ENCODE results near the gene ZMYND8. TPM values are rescaled to one million over a fixed set of nuclear protein-coding genes. Genes with fewer than 3 reads are reported as not detected.

ZMYND8 gene
- total and polyA plus RNA-seq, 3 donors from 2014 or later, result 30.4 to 102 (median 87.2) TPM

DNA sequence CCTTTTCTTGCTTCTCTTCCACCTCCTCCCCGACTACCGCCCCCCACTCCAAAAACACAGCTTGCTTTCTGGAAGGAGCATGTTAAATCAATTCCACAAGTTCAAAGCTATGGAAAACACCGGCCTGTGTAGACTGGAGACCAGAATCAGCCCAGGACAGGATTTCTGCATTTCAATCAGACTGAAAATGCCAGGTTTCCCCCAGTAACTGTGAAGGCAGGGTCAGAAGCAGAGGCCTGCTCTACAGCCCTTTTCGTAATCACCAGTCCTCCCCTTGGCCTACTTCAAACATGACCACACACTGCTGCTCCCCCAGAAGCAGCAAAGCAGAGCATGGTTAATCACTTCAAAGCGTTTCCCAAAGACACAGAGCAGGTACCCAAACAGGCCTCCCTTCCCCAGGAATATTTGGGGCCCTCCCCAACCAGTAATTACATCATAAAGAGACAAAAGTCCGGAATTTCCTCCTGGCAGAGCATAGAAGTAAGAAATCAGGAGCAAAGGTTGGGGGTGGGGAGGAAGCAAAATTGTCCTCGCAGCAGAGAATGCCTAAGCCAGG is 38.4 kb downstream of the ZMYND8 start:
- TF ChIP-seq, protein P1, sequence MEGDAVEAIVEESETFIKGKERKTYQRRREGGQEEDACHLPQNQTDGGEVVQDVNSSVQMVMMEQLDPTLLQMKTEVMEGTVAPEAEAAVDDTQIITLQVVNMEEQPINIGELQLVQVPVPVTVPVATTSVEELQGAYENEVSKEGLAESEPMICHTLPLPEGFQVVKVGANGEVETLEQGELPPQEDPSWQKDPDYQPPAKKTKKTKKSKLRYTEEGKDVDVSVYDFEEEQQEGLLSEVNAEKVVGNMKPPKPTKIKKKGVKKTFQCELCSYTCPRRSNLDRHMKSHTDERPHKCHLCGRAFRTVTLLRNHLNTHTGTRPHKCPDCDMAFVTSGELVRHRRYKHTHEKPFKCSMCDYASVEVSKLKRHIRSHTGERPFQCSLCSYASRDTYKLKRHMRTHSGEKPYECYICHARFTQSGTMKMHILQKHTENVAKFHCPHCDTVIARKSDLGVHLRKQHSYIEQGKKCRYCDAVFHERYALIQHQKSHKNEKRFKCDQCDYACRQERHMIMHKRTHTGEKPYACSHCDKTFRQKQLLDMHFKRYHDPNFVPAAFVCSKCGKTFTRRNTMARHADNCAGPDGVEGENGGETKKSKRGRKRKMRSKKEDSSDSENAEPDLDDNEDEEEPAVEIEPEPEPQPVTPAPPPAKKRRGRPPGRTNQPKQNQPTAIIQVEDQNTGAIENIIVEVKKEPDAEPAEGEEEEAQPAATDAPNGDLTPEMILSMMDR (IDR thresholded peaks at IDR 0.05), result no peak
- TF ChIP-seq POLR2A (IDR thresholded peaks at IDR 0.05), result no peak
- peak overlapping the region; percentile 91 to 94 for H3K27ac ChIP-seq
- peaks cover 58% of the 10 kb centered on the region for H3K4me1 ChIP-seq
- no peak for DNase-seq
- intact Hi-C loops (cut with DNase I; ENCODE audit: low total_unique reads), result loop anchor here (5.0 kb wide), 2 partner anchors 39 to 41 kb away; partner anchors contain the start of gene ZMYND8
- no peaks in the 10 kb centered on the region for H3K9me3 ChIP-seq
- no peaks in the 10 kb centered on the region for H3K27me3 ChIP-seq
- WGBS, 2 donors, result 29 to 35% methylated on average over 7 of the region's 7 CpGs
- no peak overlapping the region for H3K4me3 ChIP-seq
- H3K36me3 ChIP-seq (ENCODE audit: low read depth, missing control alignments), result no peaks in the 10 kb centered on the region

DNA sequence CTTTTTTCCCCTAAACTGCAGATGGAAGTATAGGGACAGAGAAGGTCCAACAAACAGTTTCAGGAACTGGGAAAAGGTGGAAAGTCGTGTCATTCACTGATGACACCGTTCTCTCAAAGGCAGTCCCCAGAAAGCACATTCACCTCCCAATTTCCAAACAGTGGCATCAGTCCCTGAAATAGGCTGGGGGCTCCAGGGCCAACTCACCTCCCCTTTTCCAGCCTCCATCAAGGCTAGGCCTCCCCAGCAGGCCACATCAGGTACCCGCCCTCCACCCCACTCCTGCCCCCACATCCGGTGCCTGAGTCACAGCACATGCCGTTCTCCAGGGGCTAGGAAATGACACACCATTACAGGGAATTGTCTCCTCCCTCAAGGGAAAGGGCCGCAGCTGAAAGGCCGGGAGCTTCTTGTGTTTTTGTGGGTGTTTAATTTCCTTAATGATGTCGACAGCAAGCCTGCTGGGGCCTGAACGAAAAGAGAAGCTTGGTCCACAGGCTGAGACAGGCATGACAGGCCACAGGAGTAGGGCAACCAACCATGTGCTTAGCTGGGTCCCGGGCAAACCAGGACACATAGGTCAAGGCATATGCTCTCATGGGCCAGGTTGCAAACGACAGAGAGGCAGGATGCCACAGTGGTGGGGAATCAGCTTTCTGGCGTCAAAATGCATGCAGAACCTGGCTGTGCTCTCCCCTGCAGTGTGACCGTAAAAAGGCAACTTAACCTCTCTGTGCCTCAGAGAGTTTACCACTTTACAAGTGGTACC is 39.2 kb downstream of the ZMYND8 start:
- H3K9me3 ChIP-seq, result no peaks in the 10 kb centered on the region
- 24 to 44% methylated on average over 13 of the region's 13 CpGs for WGBS, 2 donors
- H3K4me1 ChIP-seq, result peaks cover 63% of the 10 kb centered on the region
- H3K27ac ChIP-seq, result peak overlapping the region; percentile 91 to 94
- no peaks in the 10 kb centered on the region for H3K36me3 ChIP-seq (ENCODE audit: low read depth, missing control alignments)
- TF ChIP-seq, protein P1 (IDR thresholded peaks at IDR 0.05), result no peak
- no peak for TF ChIP-seq POLR2A (IDR thresholded peaks at IDR 0.05)
- DNase-seq, result peak; percentile 54
- intact Hi-C loops (cut with DNase I; ENCODE audit: low total_unique reads), result loop anchor here (5.0 kb wide), 2 partner anchors 40 kb away; partner anchors contain the start of gene ZMYND8
- H3K27me3 ChIP-seq, result no peaks in the 10 kb centered on the region
- no peak overlapping the region for H3K4me3 ChIP-seq

DNA sequence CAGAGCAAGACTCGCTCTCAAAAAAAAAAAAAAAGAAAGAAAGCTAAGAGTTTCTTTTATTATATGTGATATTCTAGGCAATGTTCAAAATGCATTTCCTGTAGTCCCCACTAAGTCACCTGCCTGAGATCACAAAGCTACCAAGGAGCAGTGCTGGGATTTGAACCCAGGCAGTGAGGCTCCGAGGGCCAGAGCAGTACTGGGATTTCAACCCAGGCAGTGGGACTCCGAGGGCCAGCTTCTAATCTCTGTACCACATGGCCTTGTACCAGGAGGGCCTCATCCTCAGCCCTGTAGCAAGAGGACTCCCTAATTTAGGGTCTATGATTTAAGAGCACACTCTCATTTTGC is 39.7 kb downstream of the ZMYND8 start:
- intact Hi-C loops (cut with DNase I; ENCODE audit: low total_unique reads), result loop anchor here (5.0 kb wide), 2 partner anchors 39 to 41 kb away; partner anchors contain the start of gene ZMYND8
- peaks cover 63% of the 10 kb centered on the region for H3K4me1 ChIP-seq
- WGBS, 2 donors, result 69 to 87% methylated on average over 3 of the region's 3 CpGs

DNA sequence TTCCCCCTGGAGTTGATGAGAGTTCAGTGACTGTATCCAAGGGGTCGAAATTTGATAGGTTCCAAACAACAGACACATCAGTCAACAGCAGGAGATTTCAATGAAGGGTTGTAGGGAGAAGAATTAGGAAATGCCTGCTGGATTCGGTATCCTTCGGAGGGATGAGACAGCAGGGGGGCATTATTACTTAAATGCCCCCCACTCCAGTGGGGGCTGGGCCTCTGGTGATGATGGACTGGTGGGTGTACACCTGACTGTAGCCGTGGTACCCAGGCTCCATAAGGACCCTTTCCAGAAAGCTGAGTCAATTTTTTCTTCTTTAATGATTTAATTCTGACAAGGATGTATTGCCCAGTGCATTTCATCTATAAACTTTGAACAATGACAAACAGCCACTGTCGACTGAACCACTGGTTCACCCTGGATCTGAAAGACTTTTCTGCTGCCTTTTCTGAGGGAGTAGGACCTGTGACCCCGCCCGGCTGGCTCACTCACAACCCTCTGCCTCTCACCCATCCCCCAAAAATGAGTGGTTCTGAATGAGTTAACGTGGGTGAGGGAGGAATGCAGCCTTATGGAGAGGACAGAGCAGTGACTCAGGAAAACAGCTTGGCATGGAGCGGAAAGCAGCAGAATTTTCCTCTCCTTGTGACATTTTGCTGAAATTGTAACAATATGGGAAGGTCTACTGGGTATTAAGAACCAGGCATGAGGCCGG is 41.0 kb downstream of the ZMYND8 start:
- Histone ChIP-seq H3K36me3 (ENCODE audit: low read depth, missing control alignments) (no peaks in the 10 kb centered on the region), H3K27me3 (no peaks in the 10 kb centered on the region), H3K9me3 (no peaks in the 10 kb centered on the region), H3K27ac (peak overlapping the region; percentile 91 to 94), H3K4me1 (peaks cover 60% of the 10 kb centered on the region), H3K4me3 (no peak overlapping the region)
- DNase-seq, result no peak
- WGBS, 2 donors, result 46 to 59% methylated on average over 10 of the region's 10 CpGs
- intact Hi-C loops (cut with DNase I; ENCODE audit: low total_unique reads), result loop anchor here (5.0 kb wide), 2 partner anchors 38 to 42 kb away; partner anchors contain the start of gene ZMYND8
- TF ChIP-seq, protein P1 (IDR thresholded peaks at IDR 0.05), result no peak
- TF ChIP-seq POLR2A (IDR thresholded peaks at IDR 0.05), result no peak

More for the DNA sequence above, 39.7 kb downstream of the ZMYND8 start:
- no peaks in the 10 kb centered on the region for H3K27me3 ChIP-seq
- H3K4me3 ChIP-seq, result no peak overlapping the region
- no peak for TF ChIP-seq POLR2A (IDR thresholded peaks at IDR 0.05)
- TF ChIP-seq, protein P1 (IDR thresholded peaks at IDR 0.05), result no peak
- no peak for DNase-seq
- H3K36me3 ChIP-seq (ENCODE audit: low read depth, missing control alignments), result no peaks in the 10 kb centered on the region
- no peaks in the 10 kb centered on the region for H3K9me3 ChIP-seq
- peak overlapping the region; percentile 91 to 94 for H3K27ac ChIP-seq

All from testis (tissue), 3 donors.